ENCODE results near the gene SNTB2.
"Not testable (repeated sequence)": the region's sequence is repeated elsewhere in the genome, so short reads cannot be mapped to it uniquely, and the experiment has no call there.

SNTB2 gene

DNA sequence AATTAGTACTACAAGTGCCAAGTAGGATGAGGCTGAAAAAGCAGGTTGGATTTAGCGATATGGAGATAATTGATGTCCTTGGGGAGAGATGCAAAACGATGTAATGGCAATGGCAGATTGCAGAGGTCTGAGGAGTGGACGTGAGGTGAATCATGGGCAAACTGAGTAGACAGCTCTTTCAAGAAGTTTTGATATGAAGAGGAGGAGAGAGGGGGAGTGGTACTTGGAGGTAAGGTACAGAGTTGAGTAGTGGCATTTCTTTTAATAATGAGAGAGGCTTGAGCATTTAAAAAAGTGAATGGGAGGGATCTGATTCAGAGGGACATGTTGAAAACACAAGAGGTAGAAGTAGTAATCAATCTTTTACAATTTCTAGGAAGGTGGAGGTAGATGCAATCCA lies 106.4 kb downstream of the SNTB2 start:
- DNase-seq (ENCODE audit: low read depth): no peak
- H3K4me3 ChIP-seq (ENCODE audit: control insufficient read depth, low read depth, low read length): no peak overlapping the region
- TF ChIP-seq, protein P1, sequence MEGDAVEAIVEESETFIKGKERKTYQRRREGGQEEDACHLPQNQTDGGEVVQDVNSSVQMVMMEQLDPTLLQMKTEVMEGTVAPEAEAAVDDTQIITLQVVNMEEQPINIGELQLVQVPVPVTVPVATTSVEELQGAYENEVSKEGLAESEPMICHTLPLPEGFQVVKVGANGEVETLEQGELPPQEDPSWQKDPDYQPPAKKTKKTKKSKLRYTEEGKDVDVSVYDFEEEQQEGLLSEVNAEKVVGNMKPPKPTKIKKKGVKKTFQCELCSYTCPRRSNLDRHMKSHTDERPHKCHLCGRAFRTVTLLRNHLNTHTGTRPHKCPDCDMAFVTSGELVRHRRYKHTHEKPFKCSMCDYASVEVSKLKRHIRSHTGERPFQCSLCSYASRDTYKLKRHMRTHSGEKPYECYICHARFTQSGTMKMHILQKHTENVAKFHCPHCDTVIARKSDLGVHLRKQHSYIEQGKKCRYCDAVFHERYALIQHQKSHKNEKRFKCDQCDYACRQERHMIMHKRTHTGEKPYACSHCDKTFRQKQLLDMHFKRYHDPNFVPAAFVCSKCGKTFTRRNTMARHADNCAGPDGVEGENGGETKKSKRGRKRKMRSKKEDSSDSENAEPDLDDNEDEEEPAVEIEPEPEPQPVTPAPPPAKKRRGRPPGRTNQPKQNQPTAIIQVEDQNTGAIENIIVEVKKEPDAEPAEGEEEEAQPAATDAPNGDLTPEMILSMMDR (IDR thresholded peaks at IDR 0.05; ENCODE audit: control insufficient read depth, insufficient read depth, low read depth, low read length, missing control alignments): no peak

DNA sequence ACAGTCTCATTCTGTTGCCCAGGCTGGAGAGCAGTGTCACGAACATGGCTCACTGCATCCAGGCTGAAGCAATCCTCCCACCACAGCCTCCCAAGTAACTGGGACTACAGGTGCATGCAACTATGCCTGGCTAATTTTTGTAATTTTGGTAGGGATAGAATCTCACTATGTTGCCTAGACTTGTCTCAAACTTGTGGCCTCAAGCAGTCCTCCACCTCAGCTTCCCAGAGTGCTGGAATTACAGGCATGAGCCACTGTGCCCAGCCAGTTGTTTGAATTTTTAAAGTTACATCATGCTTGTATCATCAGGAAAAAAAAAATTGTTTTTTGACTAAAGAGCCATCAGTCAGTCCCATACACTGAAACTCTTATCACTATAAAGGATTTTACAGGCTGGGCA lies 107.1 kb downstream of the SNTB2 start:
- H3K4me3 ChIP-seq (ENCODE audit: control insufficient read depth, low read depth, low read length): no peak overlapping the region
- no peak for DNase-seq (ENCODE audit: low read depth)
- TF ChIP-seq, protein P1 (IDR thresholded peaks at IDR 0.05; ENCODE audit: control insufficient read depth, insufficient read depth, low read depth, low read length, missing control alignments): no peak

DNA sequence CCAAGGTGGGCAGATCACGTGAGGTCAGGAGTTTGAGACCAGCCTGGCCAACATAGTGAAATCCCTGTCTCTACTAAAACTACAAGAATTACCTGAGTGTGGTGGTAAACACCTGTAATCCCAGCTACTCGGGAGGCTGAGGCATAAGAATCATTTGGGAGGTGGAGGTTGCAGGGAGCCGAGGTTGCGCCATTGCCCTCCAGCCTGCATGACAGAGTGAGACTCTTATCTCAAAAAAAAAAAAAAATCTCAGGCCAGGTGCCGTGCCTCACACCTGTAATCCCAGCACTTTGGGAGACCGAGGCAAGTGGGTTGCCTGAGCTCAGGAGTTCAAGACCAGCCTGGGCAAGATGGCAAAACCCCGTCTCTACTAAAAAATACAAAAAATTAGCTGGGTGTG lies 109.8 kb downstream of the SNTB2 start:
- DNase-seq (ENCODE audit: low read depth); H3K4me3 ChIP-seq (ENCODE audit: control insufficient read depth, low read depth, low read length): not testable (repeated sequence)

DNA sequence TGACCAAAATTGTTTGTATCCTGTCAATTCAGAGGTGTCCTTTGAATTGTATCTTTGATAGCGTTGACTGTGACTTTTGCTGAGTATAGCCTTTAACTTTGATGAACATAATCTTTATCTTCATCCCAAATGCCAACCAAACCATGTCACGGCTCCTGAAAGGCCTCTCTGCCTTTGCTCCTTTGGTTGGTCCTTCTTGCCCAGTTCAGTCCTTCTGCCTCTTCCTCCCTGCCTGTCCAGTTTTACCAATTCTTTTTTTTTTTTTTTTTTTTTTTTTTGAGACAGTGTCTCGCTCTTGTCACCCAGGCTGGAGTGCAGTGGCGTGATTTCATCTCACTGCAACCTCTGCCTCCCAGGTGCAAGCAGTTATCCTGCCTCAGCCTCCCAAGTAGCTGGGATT lies 111.3 kb downstream of the SNTB2 start:
- TF ChIP-seq, protein P1 (IDR thresholded peaks at IDR 0.05; ENCODE audit: control insufficient read depth, insufficient read depth, low read depth, low read length, missing control alignments): no peak
- no peak overlapping the region for H3K4me3 ChIP-seq (ENCODE audit: control insufficient read depth, low read depth, low read length)
- no peak for DNase-seq (ENCODE audit: low read depth)

DNA sequence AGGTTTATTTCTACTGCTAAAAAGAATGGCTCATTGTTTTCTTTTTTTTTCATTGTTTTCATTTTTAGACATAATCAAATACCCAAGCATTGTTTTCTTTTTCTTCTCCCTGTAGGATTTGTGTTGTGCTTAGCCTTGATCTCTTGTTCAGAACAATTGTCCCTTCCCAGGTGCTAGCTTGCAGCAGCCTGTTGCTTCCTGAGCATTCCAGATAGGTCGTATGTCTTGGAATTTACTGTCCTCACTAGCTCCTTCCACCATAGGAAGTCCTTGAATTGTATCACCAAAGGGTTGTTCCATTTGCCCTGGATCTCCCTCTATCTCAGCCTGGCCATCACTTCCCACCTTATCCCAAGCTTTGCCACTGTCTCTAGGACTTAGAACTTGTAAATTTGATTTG lies 114.2 kb downstream of the SNTB2 start:
- TF ChIP-seq, protein P1 (IDR thresholded peaks at IDR 0.05; ENCODE audit: control insufficient read depth, insufficient read depth, low read depth, low read length, missing control alignments): no peak
- H3K4me3 ChIP-seq (ENCODE audit: control insufficient read depth, low read depth, low read length): no peak overlapping the region
- DNase-seq (ENCODE audit: low read depth): no peak

DNA sequence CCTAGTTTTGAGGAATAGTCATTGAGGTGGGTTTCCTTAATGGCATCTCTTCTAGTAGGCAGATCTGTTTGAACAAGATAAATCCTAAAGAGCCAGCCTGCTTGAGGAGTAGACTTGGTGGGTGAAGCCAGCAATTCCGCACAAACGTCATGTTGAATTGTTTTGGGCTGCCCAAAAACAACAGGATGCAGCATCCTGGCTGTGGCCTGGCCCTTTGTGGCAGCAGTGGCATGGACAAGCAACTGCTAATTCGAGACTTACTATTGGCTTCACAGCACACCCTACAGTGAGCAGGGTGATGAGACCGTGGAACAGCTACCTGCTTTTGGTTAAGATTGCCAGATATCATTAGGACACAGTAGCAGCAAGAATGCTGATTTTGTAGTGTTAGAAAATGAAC lies 114.9 kb downstream of the SNTB2 start:
- H3K4me3 ChIP-seq (ENCODE audit: control insufficient read depth, low read depth, low read length): no peak overlapping the region
- TF ChIP-seq, protein P1 (IDR thresholded peaks at IDR 0.05; ENCODE audit: control insufficient read depth, insufficient read depth, low read depth, low read length, missing control alignments): no peak
- DNase-seq (ENCODE audit: low read depth): no peak

DNA sequence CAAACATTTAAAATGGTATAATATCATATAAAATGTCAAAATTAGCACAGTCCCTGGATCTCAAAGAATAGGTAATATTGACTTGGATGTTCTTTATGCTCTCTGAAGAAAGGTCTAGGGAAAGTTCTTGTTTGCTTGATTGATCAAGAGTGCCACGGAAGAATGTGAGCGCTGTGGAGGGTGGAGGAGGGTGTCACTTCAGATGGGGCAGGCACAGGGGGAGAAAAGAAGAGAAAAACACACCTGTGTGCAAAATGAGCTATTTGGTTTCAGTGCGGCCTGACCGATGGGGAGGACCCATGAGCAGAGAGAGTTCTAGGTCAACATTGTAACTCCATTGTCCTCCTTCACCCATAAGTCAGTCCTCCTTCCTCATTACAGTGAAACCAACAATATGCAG lies 115.3 kb downstream of the SNTB2 start:
- TF ChIP-seq, protein P1 (IDR thresholded peaks at IDR 0.05; ENCODE audit: control insufficient read depth, insufficient read depth, low read depth, low read length, missing control alignments): no peak
- no peak overlapping the region for H3K4me3 ChIP-seq (ENCODE audit: control insufficient read depth, low read depth, low read length)
- no peak for DNase-seq (ENCODE audit: low read depth)
